SU-DHL-6 (cell line): ENCODE data around the gene SUN5.

ENCODE experiments used
- EZH2phosphoT487 ChIP-seq: fragments of 200-600 bp; sonication (generic), shearing (Covaris generic); conservative IDR thresholded peaks from 2 replicates; pipeline ENCODE4 v1.6.1; 2018; ENCODE audit warnings: mild to moderate bottlenecking, antibody characterized with exemption, low read length, moderate library complexity, mixed read lengths
- TF ChIP-seq, protein P1 (sequence below): fragments of 200-600 bp; sonication (generic); IDR thresholded peaks from one replicate; pipeline ENCODE4 v1.5.1; 2017; ENCODE audit warnings: antibody characterized with exemption, mild to moderate bottlenecking, low read length, moderate library complexity; ENCODE audit not compliant: insufficient read depth, poor library complexity, severe bottlenecking

DNA sequence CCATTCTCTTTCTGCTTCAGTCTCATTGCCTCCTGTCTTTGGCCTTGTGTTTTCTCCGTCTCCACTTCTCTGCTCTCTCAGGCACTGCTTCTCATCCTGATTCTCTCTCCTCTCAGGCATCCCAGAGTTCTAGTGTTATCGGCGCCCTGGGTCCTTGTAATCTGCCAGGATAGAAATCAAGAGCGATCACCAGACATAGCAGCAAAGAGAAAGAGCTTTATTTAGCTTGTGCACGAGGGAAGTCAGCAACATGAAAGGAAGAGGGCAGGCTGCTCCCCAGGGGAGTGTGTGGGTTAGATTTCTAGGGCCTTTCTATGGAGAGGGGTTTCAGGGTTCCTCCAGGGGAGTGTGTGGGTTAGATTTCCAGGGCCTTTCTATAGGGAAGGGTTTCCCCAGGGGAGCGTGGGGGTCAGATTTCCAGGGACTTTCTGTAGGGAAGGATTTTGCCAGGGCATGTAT lies 32.5 kb downstream of the SUN5 start:
- TF ChIP-seq, protein P1, sequence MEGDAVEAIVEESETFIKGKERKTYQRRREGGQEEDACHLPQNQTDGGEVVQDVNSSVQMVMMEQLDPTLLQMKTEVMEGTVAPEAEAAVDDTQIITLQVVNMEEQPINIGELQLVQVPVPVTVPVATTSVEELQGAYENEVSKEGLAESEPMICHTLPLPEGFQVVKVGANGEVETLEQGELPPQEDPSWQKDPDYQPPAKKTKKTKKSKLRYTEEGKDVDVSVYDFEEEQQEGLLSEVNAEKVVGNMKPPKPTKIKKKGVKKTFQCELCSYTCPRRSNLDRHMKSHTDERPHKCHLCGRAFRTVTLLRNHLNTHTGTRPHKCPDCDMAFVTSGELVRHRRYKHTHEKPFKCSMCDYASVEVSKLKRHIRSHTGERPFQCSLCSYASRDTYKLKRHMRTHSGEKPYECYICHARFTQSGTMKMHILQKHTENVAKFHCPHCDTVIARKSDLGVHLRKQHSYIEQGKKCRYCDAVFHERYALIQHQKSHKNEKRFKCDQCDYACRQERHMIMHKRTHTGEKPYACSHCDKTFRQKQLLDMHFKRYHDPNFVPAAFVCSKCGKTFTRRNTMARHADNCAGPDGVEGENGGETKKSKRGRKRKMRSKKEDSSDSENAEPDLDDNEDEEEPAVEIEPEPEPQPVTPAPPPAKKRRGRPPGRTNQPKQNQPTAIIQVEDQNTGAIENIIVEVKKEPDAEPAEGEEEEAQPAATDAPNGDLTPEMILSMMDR, result no peak
- no peak for TF ChIP-seq EZH2phosphoT487
